SU-DHL-6 (cell line): ENCODE results near the gene CRIP2.

ENCODE experiments used
- H2AFZ ChIP-seq: fragments of 200-600 bp; sonication (generic); 2 replicates; pipeline ENCODE4 v1.6.1; 2014; ENCODE audit warnings: low read depth, mild to moderate bottlenecking, moderate library complexity, mixed read lengths, antibody characterized with exemption, low read length; ENCODE audit not compliant: severe bottlenecking
- H3F3A ChIP-seq: fragments of 200-600 bp; shearing (Covaris generic); 2 replicates; pipeline ENCODE4 v1.6.0; 2016; ENCODE audit warnings: antibody characterized with exemption, mild to moderate bottlenecking; ENCODE audit not compliant: insufficient read depth
- H3K27ac ChIP-seq: fragments of 200-600 bp; sonication (generic); 2 replicates; pipeline ENCODE4 v1.5.1; 2016; ENCODE audit warnings: low read depth, mild to moderate bottlenecking, low read length, moderate library complexity, mixed read lengths
- H3K27me3 ChIP-seq: fragments of 200-600 bp; sonication (generic), shearing (Covaris generic); 2 replicates; pipeline ENCODE4 v1.6.0; 2014; ENCODE audit warnings: mild to moderate bottlenecking, low read length
- H3K36me3 ChIP-seq: fragments of 200-600 bp; sonication (generic); 2 replicates; pipeline ENCODE4 v1.6.1; 2014; ENCODE audit warnings: mild to moderate bottlenecking, low read length, mixed read lengths
- H3K4me2 ChIP-seq: fragments of 300-600, 200-600 bp; shearing (Covaris generic), sonication (generic); 2 replicates; pipeline ENCODE4 v1.6.0; 2014; ENCODE audit warnings: low read length, low read depth, mild to moderate bottlenecking; ENCODE audit not compliant: poor library complexity, severe bottlenecking
- H3K4me3 ChIP-seq: fragments of 200-600 bp; sonication (generic); 2 replicates; pipeline ENCODE4 v1.5.1; 2014; ENCODE audit warnings: antibody characterized with exemption, low read length, mild to moderate bottlenecking, mixed read lengths; ENCODE audit not compliant: insufficient read depth, poor library complexity, severe bottlenecking
- H3K79me2 ChIP-seq: fragments of 200-600 bp; sonication (generic); 2 replicates; pipeline ENCODE4 v1.6.1; 2014; ENCODE audit warnings: mild to moderate bottlenecking, low read length, moderate library complexity; ENCODE audit not compliant: insufficient read depth
- H3K9ac ChIP-seq: fragments of 200-600 bp; sonication (generic); 2 replicates; pipeline ENCODE4 v1.7.0; 2014; ENCODE audit warnings: mild to moderate bottlenecking, low read length
- H3K9me2 ChIP-seq: fragments of 200-600 bp; sonication (generic); replicated peaks from 2 replicates; pipeline ENCODE4 v1.6.1; 2014; ENCODE audit warnings: low read length; ENCODE audit not compliant: insufficient read depth
- H3K9me3 ChIP-seq: fragments of 200-600 bp; sonication (generic); 2 replicates; pipeline ENCODE4 v1.6.1; 2014; ENCODE audit warnings: low read length, mixed read lengths; ENCODE audit not compliant: insufficient read depth
- H4K20me1 ChIP-seq: fragments of 200-600 bp; sonication (generic); 2 replicates; pipeline ENCODE4 v1.6.1; 2014; ENCODE audit warnings: low read depth, mild to moderate bottlenecking, antibody characterized with exemption, low read length, moderate library complexity, mixed read lengths
- EZH2phosphoT487 ChIP-seq: fragments of 200-600 bp; sonication (generic), shearing (Covaris generic); conservative IDR thresholded peaks from 2 replicates; pipeline ENCODE4 v1.6.1; 2018; ENCODE audit warnings: mild to moderate bottlenecking, antibody characterized with exemption, low read length, moderate library complexity, mixed read lengths
- TF ChIP-seq, protein P1 (sequence below): fragments of 200-600 bp; sonication (generic); IDR thresholded peaks from one replicate; pipeline ENCODE4 v1.5.1; 2017; ENCODE audit warnings: antibody characterized with exemption, mild to moderate bottlenecking, low read length, moderate library complexity; ENCODE audit not compliant: insufficient read depth, poor library complexity, severe bottlenecking

The CRIP2 gene

DNA sequence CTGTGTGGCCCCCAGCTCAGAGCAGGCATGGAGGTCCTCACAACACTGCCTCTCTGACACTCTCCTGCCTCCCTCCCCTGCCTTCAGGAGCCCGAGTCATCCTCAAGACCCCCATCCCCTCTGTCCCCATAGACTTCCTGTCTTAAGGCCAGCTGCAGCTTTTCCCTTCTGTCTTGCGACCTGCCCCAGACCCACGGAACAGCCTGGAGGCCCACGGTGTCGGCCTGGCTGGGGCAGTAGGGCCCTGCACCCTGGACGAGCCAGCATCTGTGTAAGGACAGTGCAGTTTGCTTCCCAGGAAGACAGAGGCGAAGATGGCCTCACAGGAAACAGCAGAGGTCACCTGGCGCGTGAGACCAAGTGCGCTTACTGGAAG lies 26.1 kb downstream of the CRIP2 start:
- Histone ChIP-seq H3K9me3 (no peaks in the 10 kb centered on the region), H3K4me3 (no peak overlapping the region), H3K9me2 (no peaks in the 10 kb centered on the region), H3K36me3 (no peaks in the 10 kb centered on the region), H3K9ac (no peak overlapping the region), H2AFZ (no peak overlapping the region), H4K20me1 (no peaks in the 10 kb centered on the region), H3F3A (no peaks in the 10 kb centered on the region), H3K27me3 (no peaks in the 10 kb centered on the region), H3K4me2 (no peak overlapping the region), H3K79me2 (no peaks in the 10 kb centered on the region), H3K27ac (no peak overlapping the region)
- TF ChIP-seq, protein P1, sequence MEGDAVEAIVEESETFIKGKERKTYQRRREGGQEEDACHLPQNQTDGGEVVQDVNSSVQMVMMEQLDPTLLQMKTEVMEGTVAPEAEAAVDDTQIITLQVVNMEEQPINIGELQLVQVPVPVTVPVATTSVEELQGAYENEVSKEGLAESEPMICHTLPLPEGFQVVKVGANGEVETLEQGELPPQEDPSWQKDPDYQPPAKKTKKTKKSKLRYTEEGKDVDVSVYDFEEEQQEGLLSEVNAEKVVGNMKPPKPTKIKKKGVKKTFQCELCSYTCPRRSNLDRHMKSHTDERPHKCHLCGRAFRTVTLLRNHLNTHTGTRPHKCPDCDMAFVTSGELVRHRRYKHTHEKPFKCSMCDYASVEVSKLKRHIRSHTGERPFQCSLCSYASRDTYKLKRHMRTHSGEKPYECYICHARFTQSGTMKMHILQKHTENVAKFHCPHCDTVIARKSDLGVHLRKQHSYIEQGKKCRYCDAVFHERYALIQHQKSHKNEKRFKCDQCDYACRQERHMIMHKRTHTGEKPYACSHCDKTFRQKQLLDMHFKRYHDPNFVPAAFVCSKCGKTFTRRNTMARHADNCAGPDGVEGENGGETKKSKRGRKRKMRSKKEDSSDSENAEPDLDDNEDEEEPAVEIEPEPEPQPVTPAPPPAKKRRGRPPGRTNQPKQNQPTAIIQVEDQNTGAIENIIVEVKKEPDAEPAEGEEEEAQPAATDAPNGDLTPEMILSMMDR, result no peak
- no peak for TF ChIP-seq EZH2phosphoT487

DNA sequence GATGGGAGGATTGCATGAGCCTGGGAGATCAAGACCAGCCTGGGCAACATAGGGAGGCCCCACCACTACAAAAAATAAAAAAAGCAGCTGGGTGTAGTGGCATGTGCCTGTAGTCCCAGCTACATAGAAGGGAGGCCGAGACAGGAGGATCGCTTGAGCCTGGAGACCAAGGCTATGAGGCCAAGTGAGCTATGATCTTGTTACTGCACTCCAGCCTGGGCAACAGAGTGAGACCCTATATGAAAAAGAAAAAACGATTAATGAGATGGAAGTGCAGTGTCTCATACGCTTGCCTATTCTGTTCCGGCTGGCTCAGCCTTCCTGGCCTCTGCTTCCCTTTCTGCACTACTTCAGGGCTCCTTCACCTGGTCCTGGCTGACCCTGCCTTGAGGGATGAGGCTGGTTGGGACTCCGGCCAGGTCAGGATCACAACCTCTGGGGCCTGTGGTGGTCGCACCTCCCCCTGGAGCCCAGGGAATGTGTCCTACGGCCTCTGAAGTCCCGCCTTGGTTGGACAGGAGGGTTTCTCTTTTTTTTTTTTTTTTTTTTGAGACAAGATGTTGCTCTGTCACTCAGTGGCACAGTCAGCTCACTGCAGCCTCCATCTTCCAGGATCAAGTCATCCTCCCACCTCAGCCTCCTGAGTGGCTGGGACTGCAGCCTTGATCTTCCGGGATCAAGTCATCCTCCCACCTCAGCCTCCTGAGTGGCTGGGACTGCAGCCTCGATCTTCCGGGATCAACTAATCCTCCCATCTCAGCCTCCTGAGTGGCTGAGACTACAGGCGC lies 27.1 kb downstream of the CRIP2 start:
- H3K36me3 ChIP-seq, result no peaks in the 10 kb centered on the region
- H3K9me3 ChIP-seq, result no peaks in the 10 kb centered on the region
- no peaks in the 10 kb centered on the region for H3K79me2 ChIP-seq
- H3K9ac ChIP-seq, result no peak overlapping the region
- no peaks in the 10 kb centered on the region for H3F3A ChIP-seq
- no peaks in the 10 kb centered on the region for H3K27me3 ChIP-seq
- H3K4me3 ChIP-seq, result no peak overlapping the region
- no peak overlapping the region for H2AFZ ChIP-seq
- no peaks in the 10 kb centered on the region for H4K20me1 ChIP-seq
- H3K27ac ChIP-seq, result no peak overlapping the region
- no peaks in the 10 kb centered on the region for H3K9me2 ChIP-seq
- no peak overlapping the region for H3K4me2 ChIP-seq
- TF ChIP-seq EZH2phosphoT487, result no peak
- TF ChIP-seq, protein P1, result no peak

DNA sequence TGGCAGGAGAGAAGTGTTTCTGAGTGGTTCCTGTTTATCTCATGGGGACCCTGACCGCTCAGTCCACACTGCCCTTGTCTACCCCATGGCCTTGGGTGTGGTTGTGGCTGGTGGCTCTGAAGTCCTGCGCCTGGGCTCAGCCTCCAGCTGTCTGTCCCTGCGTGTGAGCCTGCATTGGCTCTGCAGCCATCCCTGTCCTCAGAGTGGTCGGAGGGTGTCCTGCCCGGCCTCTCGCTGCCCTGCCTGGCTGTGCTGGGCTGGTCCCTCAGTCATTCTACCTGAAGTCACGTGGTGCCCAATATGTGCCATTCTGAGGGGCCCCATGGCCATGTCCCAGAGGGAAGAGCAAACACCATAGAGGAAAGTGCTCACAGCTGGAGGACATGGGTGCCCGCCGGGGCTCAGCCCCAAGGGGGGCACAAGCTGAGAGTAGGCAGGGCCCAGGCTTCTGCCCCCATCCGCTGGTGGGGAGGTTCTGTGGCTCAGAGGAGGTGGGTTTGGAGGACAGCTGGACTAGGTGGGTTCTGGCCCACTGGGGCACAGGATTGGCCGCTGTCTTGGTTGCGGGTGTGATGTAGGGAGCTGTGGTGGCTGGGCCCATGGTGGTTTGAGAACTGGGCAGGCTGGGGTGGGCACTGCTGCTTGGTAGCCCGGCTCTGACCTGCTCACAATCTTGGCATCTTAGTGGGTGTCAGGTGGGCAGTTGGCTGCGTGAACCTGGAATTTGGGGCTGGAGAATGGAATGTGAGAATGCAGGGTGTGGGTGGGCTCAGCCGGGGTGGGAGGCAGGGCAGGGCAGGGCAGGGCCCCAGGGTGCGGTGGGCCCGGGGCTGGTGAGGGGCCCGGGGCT lies 28.1 kb downstream of the CRIP2 start:
- Histone ChIP-seq H2AFZ (no peak overlapping the region), H3K9me2 (no peaks in the 10 kb centered on the region), H3K27ac (no peak overlapping the region), H4K20me1 (no peaks in the 10 kb centered on the region), H3K4me3 (no peak overlapping the region), H3K79me2 (no peaks in the 10 kb centered on the region), H3K9ac (no peak overlapping the region), H3K4me2 (no peak overlapping the region), H3K27me3 (no peaks in the 10 kb centered on the region), H3F3A (no peaks in the 10 kb centered on the region), H3K9me3 (no peaks in the 10 kb centered on the region), H3K36me3 (no peaks in the 10 kb centered on the region)
- TF ChIP-seq, protein P1, result no peak
- no peak for TF ChIP-seq EZH2phosphoT487
